ENCODE results near the gene CTSA.

CTSA gene

GRCh38 chr20:45890985-45891983 is at the start of gene CTSA, which contains the start of gene NEURL2:
Gene CTSA, plus strand, starts transcription at chr20:45891335. Its CDS starts 234 bp downstream, at chr20:45891569.
Gene NEURL2, minus strand, starts transcription at chr20:45891208. Its CDS starts 217 bp downstream, at chr20:45890991.
- peak; percentile 95 for DNase-seq (ENCODE audit: low spot score)

GRCh38 chr20:45841407-45842129 is 49.6 kb upstream of the CTSA start:
- no peak for DNase-seq (ENCODE audit: low spot score)

GRCh38 chr20:45842169-45842812 is 48.8 kb upstream of the CTSA start:
- DNase-seq (ENCODE audit: low spot score): no peak

- no peak for DNase-seq (ENCODE audit: low spot score)
Observed at GRCh38 chr20:45843506-45843905, 47.6 kb upstream of the CTSA start.

- DNase-seq (ENCODE audit: low spot score): no peak
Observed at GRCh38 chr20:45845452-45845851, 45.7 kb upstream of the CTSA start.

- DNase-seq (ENCODE audit: low spot score): no peak
Observed at GRCh38 chr20:45848421-45848820, 42.7 kb upstream of the CTSA start.

- no peak for DNase-seq (ENCODE audit: low spot score)
Observed at GRCh38 chr20:45848969-45849582, 42.1 kb upstream of the CTSA start.

GRCh38 chr20:45850238-45850637 is 40.9 kb upstream of the CTSA start:
- no peak for DNase-seq (ENCODE audit: low spot score)

- no peak for DNase-seq (ENCODE audit: low spot score)
Observed at GRCh38 chr20:45850926-45851325, 40.2 kb upstream of the CTSA start.

GRCh38 chr20:45851501-45851900 is 39.6 kb upstream of the CTSA start:
- DNase-seq (ENCODE audit: low spot score): no peak

GRCh38 chr20:45852326-45852725 is 38.8 kb upstream of the CTSA start:
- no peak for DNase-seq (ENCODE audit: low spot score)

GRCh38 chr20:45853484-45853883 is 37.7 kb upstream of the CTSA start:
- DNase-seq (ENCODE audit: low spot score): no peak

- peak; percentile 93 for DNase-seq (ENCODE audit: low spot score)
Observed at GRCh38 chr20:45857114-45857881, 33.8 kb upstream of the CTSA start, which contains the start of the genes ACOT8 and ZSWIM3. Gene ACOT8, minus strand, starts transcription at chr20:45857392. Its CDS starts 77 bp downstream, at chr20:45857315. Gene ZSWIM3, plus strand, starts transcription at chr20:45857614. Its CDS starts 212 bp downstream, at chr20:45857826.

GRCh38 chr20:45857882-45858216 is 33.3 kb upstream of the CTSA start:
- DNase-seq (ENCODE audit: low spot score): no peak

GRCh38 chr20:45859916-45860315 is 31.2 kb upstream of the CTSA start:
- no peak for DNase-seq (ENCODE audit: low spot score)

GRCh38 chr20:45860560-45861220 is 30.4 kb upstream of the CTSA start:
- DNase-seq (ENCODE audit: low spot score): no peak

- no peak for DNase-seq (ENCODE audit: low spot score)
Observed at GRCh38 chr20:45861221-45862075, 29.7 kb upstream of the CTSA start.

- no peak for DNase-seq (ENCODE audit: low spot score)
Observed at GRCh38 chr20:45863543-45864470, 27.3 kb upstream of the CTSA start.

All from left forelimb (tissue), 1 donor.